ENCODE results near the gene RRAGB.
"Not testable (repeated sequence)": the region's sequence is repeated elsewhere in the genome, so short reads cannot be mapped to it uniquely, and the experiment has no call there.

Gene RRAGB

DNA sequence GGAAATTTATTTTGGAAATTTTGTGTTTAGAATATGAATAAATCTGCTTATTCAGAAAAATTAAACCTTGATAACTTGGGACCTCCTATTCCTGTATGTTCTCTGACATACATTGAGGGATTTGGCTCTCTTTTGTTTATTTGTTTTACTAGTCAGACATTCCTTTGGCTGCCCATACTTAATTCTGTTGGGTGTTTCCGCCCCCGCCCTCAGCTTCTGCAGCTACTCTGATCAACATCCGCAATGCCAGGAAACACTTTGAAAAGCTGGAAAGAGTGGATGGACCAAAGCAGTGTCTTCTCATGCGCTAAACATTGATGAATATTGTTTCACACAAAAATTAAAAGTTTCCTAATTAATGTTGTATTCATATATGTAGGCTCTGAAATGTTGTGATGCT is 40.5 kb downstream of the RRAGB start:
- DNase-seq (ENCODE audit: extremely low spot score, insufficient read length, low read depth), result no peak

DNA sequence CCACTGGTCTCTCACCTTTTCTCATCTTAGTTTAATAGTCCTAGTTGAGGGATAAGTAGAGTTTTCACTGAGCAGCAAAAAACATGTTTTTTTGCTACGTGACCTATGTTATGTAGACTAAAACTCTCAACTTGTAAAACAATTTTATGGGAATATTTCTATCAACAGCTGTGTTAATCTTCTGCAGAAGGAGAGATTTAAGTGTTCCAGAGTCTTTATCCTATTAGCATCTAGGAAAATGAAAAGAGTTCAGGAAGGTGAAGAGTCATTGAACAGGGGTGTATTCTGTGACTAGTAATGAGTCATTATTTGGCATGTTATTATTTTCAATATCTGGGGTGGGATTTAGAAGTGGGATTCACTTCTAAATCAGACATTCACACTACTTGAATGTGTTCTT is 41.9 kb downstream of the RRAGB start:
- DNase-seq (ENCODE audit: extremely low spot score, insufficient read length, low read depth) (no peak), FAIRE-seq (no peak)

More for the DNA sequence above, 40.5 kb downstream of the RRAGB start:
- FAIRE-seq, result no peak

GRCh38 chrX:55767100-55767499 is 49.6 kb downstream of the RRAGB start:
- FAIRE-seq (no peak), DNase-seq (ENCODE audit: extremely low spot score, insufficient read length, low read depth) (no peak)

DNA sequence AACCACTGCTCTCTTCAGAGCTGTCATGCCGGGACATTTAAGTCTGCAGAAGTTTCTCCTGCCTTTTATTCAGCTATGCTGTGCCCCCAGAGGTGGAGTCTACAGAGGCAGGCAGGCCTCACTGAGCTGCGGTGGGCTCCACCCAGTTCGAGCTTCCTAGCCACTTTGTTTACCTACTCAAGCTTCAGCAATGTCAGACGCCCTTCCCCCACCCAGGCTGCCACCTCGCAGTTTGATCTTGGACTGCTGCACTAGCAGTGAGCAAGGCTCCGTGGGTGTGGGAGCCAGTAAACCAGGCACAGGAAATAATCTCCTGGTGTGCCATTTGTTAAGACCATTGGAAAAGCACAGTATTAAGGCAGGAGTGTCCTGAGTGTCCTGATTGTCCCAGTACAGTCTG is 56.9 kb downstream of the RRAGB start:
- FAIRE-seq; DNase-seq (ENCODE audit: extremely low spot score, insufficient read length, low read depth): not testable (repeated sequence)

DNA sequence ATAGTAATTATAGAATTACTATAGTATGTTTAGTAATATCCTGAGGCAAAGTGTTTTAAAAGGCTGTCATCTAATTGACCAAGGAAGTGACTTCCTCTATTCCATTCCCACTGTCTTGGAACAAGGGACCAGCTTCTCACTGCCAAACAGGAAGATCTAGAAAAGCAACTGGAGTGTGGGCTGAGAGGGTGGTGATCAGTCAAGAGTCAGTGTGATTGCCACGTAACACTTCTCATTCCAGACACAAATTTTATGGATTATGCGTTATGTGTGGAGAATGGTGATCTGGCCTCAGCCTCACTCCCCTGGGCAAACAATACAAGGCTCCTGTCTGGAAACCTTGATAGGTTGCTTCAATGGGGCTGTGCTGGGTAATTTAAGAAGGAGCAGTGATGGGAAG is 60.0 kb downstream of the RRAGB start:
- no peak for DNase-seq (ENCODE audit: extremely low spot score, insufficient read length, low read depth)
- no peak for FAIRE-seq

- no peak for DNase-seq (ENCODE audit: extremely low spot score, insufficient read length, low read depth)
- no peak for FAIRE-seq
Observed at GRCh38 chrX:55778322-55778721, 60.8 kb downstream of the RRAGB start.

GRCh38 chrX:55783723-55784122 is 66.2 kb downstream of the RRAGB start:
- no peak for DNase-seq (ENCODE audit: extremely low spot score, insufficient read length, low read depth)
- no peak for FAIRE-seq

DNA sequence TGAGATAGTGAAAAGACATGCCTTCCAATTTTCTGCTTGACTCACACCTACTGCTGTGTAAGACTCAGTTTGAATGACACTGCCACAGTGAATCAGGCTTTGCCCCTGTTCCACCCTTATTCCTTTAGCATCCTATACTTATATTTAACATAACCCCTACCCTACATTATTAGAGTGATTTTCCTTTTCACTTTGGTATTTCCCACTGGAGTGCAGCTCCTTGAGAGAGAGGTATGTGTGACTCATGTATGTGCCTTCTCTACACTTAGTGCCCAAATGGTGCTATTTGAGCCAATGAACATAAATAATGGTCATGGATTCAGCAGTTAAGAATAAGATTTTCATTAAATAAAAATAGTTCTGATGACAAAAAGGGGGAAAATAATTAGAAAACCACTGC is 69.5 kb downstream of the RRAGB start:
- FAIRE-seq (no peak), DNase-seq (ENCODE audit: extremely low spot score, insufficient read length, low read depth) (no peak)

DNA sequence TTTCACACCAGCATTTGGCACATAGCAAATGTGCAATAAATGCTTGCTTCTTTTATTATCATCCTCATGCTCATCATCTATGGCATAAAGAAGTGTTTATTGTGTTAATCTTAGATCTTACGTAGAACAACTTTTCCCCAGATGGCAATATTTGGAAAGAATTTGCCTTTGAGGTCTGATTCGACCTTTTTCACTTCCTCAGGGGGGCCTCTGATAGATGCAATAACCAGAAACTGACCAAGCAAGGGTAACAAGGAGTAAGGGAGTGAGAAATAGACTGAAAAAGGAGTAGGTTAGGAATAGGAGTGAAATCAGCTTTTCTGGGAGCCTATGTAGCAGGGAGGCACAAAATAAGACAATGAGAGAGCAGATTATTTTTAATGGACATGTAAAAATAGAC is 70.2 kb downstream of the RRAGB start:
- DNase-seq (ENCODE audit: extremely low spot score, insufficient read length, low read depth) (no peak), FAIRE-seq (no peak)

DNA sequence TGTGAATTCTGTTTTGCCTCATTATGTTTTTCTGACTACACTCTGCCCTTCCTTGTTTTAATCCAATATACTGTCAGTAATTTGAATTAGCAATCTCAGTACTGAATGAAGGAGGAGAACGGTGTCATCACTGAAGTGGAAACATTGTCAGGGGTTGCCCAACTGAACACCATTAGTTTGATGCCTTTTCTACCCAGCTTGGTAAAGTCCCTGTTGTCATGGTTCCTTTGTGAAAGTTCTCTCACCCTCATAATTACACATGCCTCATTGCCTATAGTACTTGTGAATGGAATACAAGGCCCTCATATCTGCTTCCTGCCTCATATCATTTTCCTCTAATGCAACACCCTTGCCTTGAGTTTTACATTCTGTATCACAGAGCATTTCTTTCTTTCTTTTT is 76.9 kb downstream of the RRAGB start:
- peak; percentile 78 for FAIRE-seq
- no peak for DNase-seq (ENCODE audit: extremely low spot score, insufficient read length, low read depth)

GRCh38 chrX:55796496-55796895 is 78.9 kb downstream of the RRAGB start:
- FAIRE-seq (no peak), DNase-seq (ENCODE audit: extremely low spot score, insufficient read length, low read depth) (no peak)

DNA sequence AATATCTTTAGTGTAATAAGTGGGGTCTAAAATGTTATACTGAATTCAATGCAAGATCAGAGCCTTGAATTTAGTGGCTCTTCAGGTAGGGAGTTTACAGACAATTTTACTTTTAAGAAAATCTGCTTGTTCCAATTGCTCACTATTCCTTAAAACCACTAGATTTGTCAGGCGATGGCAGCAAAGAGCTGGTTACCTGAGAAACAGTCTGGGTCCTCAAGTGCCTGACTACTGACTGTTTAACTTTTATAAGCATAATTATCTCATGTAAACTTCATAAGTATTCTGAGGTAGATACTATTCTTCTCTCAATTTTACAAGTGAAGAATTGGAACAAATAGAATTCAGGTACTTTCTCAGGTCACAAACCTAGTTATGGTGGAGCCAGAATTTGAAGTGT is 84.3 kb downstream of the RRAGB start:
- no peak for FAIRE-seq
- no peak for DNase-seq (ENCODE audit: extremely low spot score, insufficient read length, low read depth)

Data from GM18507 (cell line).